GM21367 (cell line): ENCODE measurements around the gene DUSP7.

Experiments used
- ATAC-seq: cut with Tn5 transposase; IDR thresholded peaks from one replicate; pipeline ENCODE4 v1.9.1; 2021; ENCODE audit not compliant: unreplicated experiment

The DUSP7 gene

DNA sequence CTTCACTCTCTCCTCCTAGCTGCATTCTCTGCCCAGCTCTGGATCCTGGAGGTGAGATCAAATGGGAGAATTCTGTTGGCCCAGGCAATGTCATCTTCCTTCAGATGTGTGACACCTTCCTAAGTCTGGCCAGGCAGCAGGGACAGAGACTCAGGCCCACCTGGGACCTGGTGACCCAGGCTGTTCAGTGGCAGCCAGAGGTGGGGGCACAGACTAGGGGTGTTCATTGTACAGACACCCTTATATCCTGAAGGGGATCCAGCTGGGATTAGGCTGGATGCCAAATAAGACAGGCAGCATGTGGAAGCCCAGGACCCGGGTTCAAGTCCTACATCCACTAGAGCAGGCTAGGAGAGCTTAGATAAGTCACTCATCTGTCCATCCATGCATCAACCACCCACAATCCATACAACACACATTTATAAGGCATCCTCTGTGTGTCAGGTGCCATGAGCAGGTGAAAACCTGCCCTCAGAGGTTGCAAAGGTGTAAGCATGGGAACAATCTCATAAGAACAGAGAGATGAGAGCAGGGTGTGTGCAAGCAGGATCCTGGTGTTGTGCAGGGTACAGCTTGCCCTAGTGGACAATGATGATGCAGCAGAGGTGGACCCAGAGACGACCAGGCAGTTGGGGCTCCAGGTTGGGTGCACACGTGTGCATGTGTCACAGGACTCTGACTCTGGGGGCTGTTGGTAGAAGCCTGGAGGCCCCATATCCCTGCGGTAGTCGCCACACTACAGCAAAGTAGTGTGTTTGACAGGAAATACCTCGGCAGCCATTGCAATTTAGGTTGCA, 42.4 kb downstream of the DUSP7 start:
- no peak for ATAC-seq

- no peak for ATAC-seq
Observed at GRCh38 chr3:52012699-52013098, 43.7 kb downstream of the DUSP7 start.

- ATAC-seq = no peak
Observed at GRCh38 chr3:52010431-52010830, 45.9 kb downstream of the DUSP7 start.

DNA sequence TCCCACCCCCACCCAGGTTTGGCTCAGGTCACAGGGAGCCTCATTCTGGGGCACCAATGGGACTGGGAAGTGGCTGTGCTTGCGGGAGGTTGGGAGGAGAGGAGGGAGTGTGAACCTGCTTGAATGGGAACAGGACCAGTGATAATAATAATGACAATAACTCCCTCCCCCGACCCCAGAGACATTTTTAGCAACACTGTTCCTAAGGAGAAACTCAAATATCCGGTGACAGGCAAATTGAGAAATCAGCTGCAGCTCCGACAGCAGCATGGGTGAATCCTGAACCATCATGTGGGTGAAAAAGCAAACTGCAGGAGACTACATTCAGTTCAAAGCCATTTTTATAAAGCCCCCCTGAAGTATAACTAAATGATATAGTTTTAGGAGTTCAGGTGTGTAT, 49.1 kb downstream of the DUSP7 start:
- ATAC-seq = no peak

DNA sequence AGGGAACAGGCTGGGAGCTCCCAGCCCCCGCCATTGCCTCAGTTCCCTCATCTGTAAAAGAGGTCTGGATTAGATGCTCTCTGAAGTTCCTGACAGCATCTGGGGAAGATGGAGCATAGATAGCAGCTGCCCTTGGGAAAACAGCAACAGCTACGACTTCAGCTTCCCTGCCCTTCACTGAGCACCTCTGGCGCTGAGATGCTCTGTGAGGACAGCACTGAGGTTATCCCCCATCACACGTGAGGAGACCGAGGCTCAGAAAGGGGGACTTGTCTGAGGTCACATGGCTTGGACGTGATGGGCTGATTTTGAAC, 49.6 kb downstream of the DUSP7 start:
- ATAC-seq = no peak

DNA sequence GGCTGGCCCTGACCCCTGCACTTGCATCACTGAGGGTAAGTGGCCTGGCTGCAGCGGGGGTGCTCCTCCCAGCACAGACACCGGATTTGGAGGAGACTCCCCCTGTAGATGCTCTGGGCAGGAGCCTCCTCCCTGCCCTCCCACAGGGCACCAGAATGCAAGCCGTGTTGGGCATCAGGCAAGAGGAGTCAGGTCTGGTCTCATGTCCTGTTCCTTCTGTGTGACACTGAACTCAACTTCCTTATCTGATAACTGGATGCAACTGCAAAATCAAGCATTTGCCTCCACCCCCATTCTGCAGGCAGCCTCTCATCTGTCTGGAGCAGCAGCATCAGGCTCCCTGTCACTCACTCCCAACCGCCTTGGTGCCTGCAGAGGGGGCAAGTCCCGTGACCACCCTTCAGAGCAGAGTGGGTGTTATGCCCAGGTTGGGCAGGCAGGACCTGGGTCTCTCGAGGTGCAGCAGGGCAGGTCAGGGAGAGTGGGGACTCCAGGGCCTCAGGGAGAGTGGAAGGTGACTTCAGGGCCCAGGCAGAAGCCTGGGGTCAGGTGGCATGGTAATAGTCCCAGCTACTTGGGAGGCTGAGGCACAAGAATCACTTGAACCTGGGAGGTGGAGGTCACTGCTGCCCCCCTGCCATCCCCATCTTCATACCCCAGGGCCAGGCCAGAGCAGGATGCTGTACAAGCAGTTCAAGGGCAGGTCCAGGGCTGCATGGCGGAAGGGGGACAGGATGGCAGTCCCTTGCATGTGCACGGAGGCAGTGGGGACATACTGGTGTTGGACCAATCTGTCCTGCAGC, 50.2 kb downstream of the DUSP7 start:
- ATAC-seq = no peak

- no peak for ATAC-seq
Observed at GRCh38 chr3:52005571-52005986, 50.8 kb downstream of the DUSP7 start.

DNA sequence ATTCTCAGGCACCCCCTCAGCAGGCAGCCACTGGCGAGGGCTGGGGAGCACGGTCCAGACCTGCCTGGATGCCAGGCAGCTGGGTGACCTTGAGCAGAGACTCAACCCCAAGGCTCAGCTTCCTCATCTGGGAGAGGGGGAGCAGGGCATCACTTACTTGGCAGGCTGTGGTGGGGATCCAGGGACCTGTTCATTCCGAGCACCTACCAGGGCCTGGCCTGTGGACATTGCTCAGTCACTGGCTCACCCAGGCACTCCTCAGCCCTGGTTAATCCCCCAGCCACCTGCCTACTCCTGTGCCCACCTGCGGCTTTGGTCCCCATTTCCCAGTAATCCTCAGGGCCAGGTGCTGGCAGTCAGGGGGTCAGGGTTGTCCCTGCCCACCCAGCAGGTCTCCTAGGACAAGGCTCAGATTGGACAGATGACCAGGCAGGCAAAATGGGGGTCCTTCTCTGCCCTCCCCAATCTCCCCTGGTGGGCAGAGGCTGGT, 51.4 kb downstream of the DUSP7 start:
- ATAC-seq = no peak

DNA sequence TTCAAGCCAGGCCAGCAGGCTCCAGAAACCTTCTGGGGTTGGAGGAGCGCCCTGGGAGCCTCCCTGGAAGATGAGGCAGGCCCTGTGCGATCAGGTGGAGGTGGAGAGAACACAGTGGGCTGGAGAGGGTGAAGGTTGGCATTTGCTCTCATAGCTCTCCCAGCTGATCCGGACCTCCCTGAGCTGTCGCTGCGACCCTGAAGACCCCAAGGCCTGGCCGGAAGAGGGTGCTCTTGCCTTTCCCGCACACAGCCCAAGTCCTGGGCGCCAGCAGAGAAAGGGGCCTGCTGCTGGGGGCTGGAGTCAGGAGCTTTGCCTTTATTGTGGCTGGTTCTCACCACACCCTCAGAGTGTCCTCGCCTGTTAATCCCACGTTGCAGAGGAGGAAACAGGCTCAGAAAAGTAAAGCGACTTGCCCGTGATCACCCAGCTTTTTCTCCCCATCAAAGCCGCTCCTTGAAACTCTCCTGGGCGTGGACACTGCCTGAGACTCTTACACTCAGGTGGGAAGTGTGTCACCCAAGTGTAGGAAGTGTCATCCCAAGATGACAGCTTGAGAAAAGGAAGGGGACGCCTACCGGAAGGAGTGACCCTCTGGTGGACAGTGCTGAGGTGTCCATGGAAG, 52.1 kb downstream of the DUSP7 start:
- no peak for ATAC-seq

DNA sequence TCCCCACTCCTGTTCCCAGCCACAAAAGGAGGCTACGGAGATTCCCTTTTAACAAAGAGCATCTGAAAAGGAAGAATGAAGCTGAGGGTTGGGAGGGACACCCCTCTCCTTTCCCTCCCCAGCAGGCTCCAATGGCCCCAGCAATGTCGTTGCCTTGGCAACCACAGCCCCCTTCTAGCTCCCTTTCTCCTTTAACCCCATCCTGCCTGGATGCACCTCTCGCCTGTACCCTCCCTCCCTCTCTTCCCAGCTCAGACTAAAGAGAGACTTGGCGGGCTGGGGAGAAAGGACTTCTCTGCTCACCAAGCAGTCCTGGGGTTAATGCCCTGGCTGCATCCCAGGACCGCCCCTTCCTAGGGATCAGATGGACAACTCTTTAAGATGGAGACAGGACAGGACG, 53.6 kb downstream of the DUSP7 start:
- no peak for ATAC-seq

GRCh38 chr3:52001443-52001974, 54.9 kb downstream of the DUSP7 start:
- ATAC-seq = no peak

- ATAC-seq = no peak
Observed at GRCh38 chr3:51999846-52000245, 56.5 kb downstream of the DUSP7 start.
